Right atrium auricular region (tissue), 2 donors: ENCODE measurements around the gene RCL1. TPM values are rescaled to one million over a fixed set of nuclear protein-coding genes. Genes with fewer than 3 reads are reported as not detected.
"Not testable (repeated sequence)": the region's sequence is repeated elsewhere in the genome, so short reads cannot be mapped to it uniquely, and the experiment has no call there.

Experiments
- DNase-seq: peaks from one replicate; pipeline ENCODE4 v3.0.0-alpha.2; 2019; ENCODE audit warnings: low spot score
- H3K27ac ChIP-seq, 2 donors: fragments of 200-600 bp; sonication (generic); 1 replicate in 1 of 2; 2 replicates in 1 of 2; pipeline ENCODE4 v1.5.1; 2016 to 2019
- H3K27me3 ChIP-seq, 2 donors: fragments of 200-600 bp; sonication (generic); one replicate each; pipeline versions ENCODE4 v1.5.1 to v1.6.0; 2017 to 2019
- H3K36me3 ChIP-seq: fragments of 200-600 bp; sonication (generic); one replicate; pipeline ENCODE4 v1.5.1; 2016
- H3K4me1 ChIP-seq, 2 donors: fragments of 200-600 bp; sonication (generic); one replicate each; pipeline versions ENCODE4 v1.5.1 to v1.6.0; 2017 to 2019
- H3K4me3 ChIP-seq, 2 donors: fragments of 200-600 bp; sonication (generic); 1 replicate in 1 of 2; 2 replicates in 1 of 2; pipeline ENCODE4 v1.5.1; 2017 to 2019; ENCODE audit warnings: mild to moderate bottlenecking in 1 of 2, moderate library complexity in 1 of 2
- H3K9me3 ChIP-seq, 2 donors: fragments of 200-600 bp; sonication (generic); one replicate each; pipeline ENCODE4 v1.5.1; 2019
- total RNA-seq, 2 donors: library from RNA; depleted of rRNA; stranded (reverse); fragments of >200 nt; gene quantifications; one replicate each; pipeline ENCODE4 v1.1.0, GENCODE V29; 2016
- TF ChIP-seq, protein P1 (sequence below), 2 donors: fragments of 200-600 bp; sonication (generic); IDR thresholded peaks; one replicate each; pipeline ENCODE4 v1.5.1; 2019; ENCODE audit warnings: antibody characterized with exemption in 2 of 2

Gene RCL1
- total RNA-seq, 2 donors from 2014 or later: 7.2 to 8.6 TPM

- Histone ChIP-seq H3K4me3 (no peak overlapping the region), H3K36me3 (no peaks in the 10 kb centered on the region), H3K27ac (no peak overlapping the region), H3K27me3 (no peaks in the 10 kb centered on the region), H3K4me1 (peaks cover 0 to 8% of the 10 kb centered on the region in 2 donors), H3K9me3 (no peaks in the 10 kb centered on the region)
- TF ChIP-seq, protein P1, sequence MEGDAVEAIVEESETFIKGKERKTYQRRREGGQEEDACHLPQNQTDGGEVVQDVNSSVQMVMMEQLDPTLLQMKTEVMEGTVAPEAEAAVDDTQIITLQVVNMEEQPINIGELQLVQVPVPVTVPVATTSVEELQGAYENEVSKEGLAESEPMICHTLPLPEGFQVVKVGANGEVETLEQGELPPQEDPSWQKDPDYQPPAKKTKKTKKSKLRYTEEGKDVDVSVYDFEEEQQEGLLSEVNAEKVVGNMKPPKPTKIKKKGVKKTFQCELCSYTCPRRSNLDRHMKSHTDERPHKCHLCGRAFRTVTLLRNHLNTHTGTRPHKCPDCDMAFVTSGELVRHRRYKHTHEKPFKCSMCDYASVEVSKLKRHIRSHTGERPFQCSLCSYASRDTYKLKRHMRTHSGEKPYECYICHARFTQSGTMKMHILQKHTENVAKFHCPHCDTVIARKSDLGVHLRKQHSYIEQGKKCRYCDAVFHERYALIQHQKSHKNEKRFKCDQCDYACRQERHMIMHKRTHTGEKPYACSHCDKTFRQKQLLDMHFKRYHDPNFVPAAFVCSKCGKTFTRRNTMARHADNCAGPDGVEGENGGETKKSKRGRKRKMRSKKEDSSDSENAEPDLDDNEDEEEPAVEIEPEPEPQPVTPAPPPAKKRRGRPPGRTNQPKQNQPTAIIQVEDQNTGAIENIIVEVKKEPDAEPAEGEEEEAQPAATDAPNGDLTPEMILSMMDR (IDR thresholded peaks at IDR 0.05): no peak
- DNase-seq: no peak
Measured at GRCh38 chr9:4788703-4789102, 4.0 kb upstream of the RCL1 start.

DNA sequence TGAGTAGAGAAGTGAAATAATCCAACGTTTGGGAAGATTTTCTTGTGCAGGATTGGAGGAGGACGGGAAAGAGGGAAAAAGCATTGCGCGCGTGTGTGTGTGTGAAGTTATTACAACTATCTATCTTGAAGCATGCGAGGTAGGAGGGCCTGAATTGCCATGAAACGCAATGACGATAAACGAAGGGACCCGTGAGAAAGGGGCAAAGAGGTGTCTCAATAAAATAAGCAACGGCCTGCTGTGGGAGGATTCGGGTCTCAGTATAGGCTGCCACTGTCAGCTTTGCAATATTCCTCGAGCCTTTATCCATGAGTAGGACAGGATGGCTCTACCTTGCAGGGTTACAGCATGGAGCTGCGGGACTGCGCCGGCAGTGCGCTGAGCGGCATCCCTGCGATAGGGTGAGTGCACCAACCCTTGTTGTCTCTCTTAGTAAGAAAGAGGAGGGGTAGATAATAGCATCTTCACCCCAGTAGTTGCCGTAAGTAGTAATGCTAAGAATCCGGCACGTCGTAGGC is 631 bp upstream of the RCL1 start:
- Histone ChIP-seq H3K4me3 (peak overlapping the region; percentile 64 to 83), H3K4me1 (peaks cover 0 to 17% of the 10 kb centered on the region in 2 donors), H3K36me3 (no peaks in the 10 kb centered on the region), H3K27me3 (no peaks in the 10 kb centered on the region), H3K27ac (no peak overlapping the region), H3K9me3 (no peaks in the 10 kb centered on the region)
- DNase-seq: no peak
- TF ChIP-seq, protein P1 (IDR thresholded peaks at IDR 0.05): no peak

- no peaks in the 10 kb centered on the region for H3K27me3 ChIP-seq
- peak overlapping the region; percentile 83 to 93 for H3K4me3 ChIP-seq
- TF ChIP-seq, protein P1 (IDR thresholded peaks at IDR 0.05): no peak
Measured at GRCh38 chr9:4793459-4794395, 983 bp downstream of the RCL1 start.

DNA sequence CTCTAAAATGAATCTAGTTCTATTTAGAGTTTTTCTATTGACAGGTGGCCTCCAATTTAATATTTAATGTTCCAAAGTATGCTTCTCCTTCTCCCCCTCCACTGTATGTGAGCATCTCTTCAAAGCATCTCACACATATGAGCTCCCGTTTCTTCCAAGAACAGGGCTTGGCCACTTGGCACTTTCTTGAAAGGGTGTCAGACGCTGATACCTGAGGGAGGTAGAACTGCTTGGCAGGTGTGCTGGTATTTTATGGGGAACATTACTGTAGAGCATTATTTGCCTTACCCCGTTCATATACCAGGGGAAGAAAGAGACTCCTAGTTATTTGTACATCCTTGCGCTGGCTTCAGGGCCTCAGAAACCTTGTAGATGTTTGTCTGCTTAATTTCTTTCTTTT is 1.9 kb downstream of the RCL1 start:
- DNase-seq: no peak
- Histone ChIP-seq H3K9me3 (no peaks in the 10 kb centered on the region), H3K36me3 (no peaks in the 10 kb centered on the region), H3K4me3 (no peak overlapping the region), H3K27me3 (no peaks in the 10 kb centered on the region), H3K27ac (no peak overlapping the region), H3K4me1 (peaks cover 0 to 35% of the 10 kb centered on the region in 2 donors)
- TF ChIP-seq, protein P1 (IDR thresholded peaks at IDR 0.05): no peak

More at GRCh38 chr9:4793459-4794395, 983 bp downstream of the RCL1 start:
- Histone ChIP-seq H3K4me1 (peaks cover 0 to 31% of the 10 kb centered on the region in 2 donors), H3K27ac (peak overlapping the region; percentile 83 to 89), H3K36me3 (no peaks in the 10 kb centered on the region), H3K9me3 (no peaks in the 10 kb centered on the region)
- DNase-seq: no peak

GRCh38 chr9:4795108-4795507 is 2.4 kb downstream of the RCL1 start:
- H3K27me3 ChIP-seq, H3K4me3 ChIP-seq, H3K27ac ChIP-seq, H3K36me3 ChIP-seq, DNase-seq, H3K9me3 ChIP-seq: not testable (repeated sequence)
- H3K4me1 ChIP-seq: peaks cover 0 to 37% of the 10 kb centered on the region in 2 donors

- Histone ChIP-seq H3K4me3 (no peak overlapping the region), H3K36me3 (no peaks in the 10 kb centered on the region), H3K4me1 (peaks cover 0 to 37% of the 10 kb centered on the region in 2 donors), H3K27me3 (no peaks in the 10 kb centered on the region), H3K27ac (no peak overlapping the region), H3K9me3 (no peaks in the 10 kb centered on the region)
- no peak for DNase-seq
- TF ChIP-seq, protein P1 (IDR thresholded peaks at IDR 0.05): no peak
Measured at GRCh38 chr9:4796530-4796929, 3.8 kb downstream of the RCL1 start.
